Measurements from ENCODE around the gene ARMS2. TPM values are rescaled to one million over a fixed set of nuclear protein-coding genes. Genes with fewer than 3 reads are reported as not detected.

ARMS2 gene
- polyA plus RNA-seq, 1 of the 3 experiments (the other 2 are of a cell fraction), result not detected

GRCh38 chr10:122467701-122468100 lies 13.2 kb downstream of the ARMS2 start:
- ChIA-PET POLR2A (no interaction called here), CTCF (interaction anchor here (1.1 to 1.5 kb wide), 3 partner anchors 18 to 98 kb away, joined by 3 to 4 read pairs (median 4); no protein-coding TSS in a partner anchor)
- peaks cover 1 to 17% of the 10 kb centered on the region in 2 experiments; a peak in 3 of 4 replicates for H3K4me1 ChIP-seq (ENCODE audit: control insufficient read depth in 1 of 2, insufficient read depth in 2 of 2, low read depth in 1 of 2, low read length in 1 of 2)

DNA sequence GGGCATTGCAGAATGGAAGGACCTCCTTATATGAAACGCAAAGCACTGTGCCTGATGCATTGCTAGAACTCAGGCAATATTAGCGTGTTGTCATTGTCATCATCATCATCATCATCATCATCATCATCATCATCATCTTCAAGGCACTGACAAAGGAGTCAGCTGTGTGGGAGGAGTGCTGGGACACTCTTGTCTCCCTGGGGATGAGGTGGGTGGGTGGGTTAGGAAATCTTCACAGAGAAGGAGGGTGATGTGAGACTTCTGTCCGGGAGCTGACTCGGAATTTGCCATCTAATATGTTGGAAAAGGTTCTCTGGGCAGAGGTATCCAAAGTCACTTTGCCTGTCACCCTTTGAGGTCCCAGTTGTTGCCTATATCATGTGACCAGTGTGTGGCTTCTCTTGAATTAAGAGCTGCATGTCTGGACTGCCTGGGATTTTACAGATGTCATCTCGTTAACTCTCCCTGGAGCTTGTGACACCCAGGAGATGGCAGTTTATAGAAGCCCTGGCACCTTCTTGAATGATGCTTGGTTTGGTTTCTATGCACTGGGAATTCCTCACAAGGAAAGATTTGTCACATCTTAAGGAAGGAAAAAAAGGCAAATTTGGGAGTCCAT lies 14.0 kb downstream of the ARMS2 start:
- 95% methylated on average over 5 of the region's 5 CpGs for WGBS (ENCODE audit: low lambda C conversion rate)
- no peak for TF ChIP-seq EP300 (IDR thresholded peaks at IDR 0.05; ENCODE audit: borderline replicate concordance in 1 of 2, low read depth in 1 of 2, low read length in 1 of 2)
- no peak for TF ChIP-seq NRF1 (IDR thresholded peaks at IDR 0.05; ENCODE audit: low read depth, low read length)
- TF ChIP-seq ELF1 (IDR thresholded peaks at IDR 0.05), result no peak
- no peak for TF ChIP-seq RFX5 (IDR thresholded peaks at IDR 0.05; ENCODE audit: low read length)
- no peak for TF ChIP-seq JUND (IDR thresholded peaks at IDR 0.05)
- peaks cover 15% of the 10 kb centered on the region for H4K20me1 ChIP-seq (ENCODE audit: insufficient read depth)
- no peak for DNase-seq
- H3K4me3 ChIP-seq (ENCODE audit: low read depth in 2 of 2, low read length in 1 of 2), result no peak overlapping the region; a peak in 1 of 4 replicates
- POLR2A ChIA-PET, result no interaction called here
- H3K27me3 ChIP-seq (ENCODE audit: insufficient read depth), result no peaks in the 10 kb centered on the region
- H2AFZ ChIP-seq (ENCODE audit: low read depth), result no peak overlapping the region
- H3K36me3 ChIP-seq (replicated peaks in 1 of 2; ENCODE audit: control insufficient read depth in 1 of 2, insufficient read depth in 2 of 2, low read length in 1 of 2), result peaks cover 0 to 2% of the 10 kb centered on the region in 2 experiments
- peaks cover 32% of the 10 kb centered on the region for H3F3A ChIP-seq (replicated peaks; ENCODE audit: insufficient read depth)
- peaks cover 0 to 17% of the 10 kb centered on the region in 2 experiments; a peak in 2 of 4 replicates for H3K4me1 ChIP-seq (ENCODE audit: control insufficient read depth in 1 of 2, insufficient read depth in 2 of 2, low read depth in 1 of 2, low read length in 1 of 2)
- peaks cover 76% of the 10 kb centered on the region for H3K79me2 ChIP-seq (ENCODE audit: insufficient read depth)
- no peaks in the 10 kb centered on the region for H3K9me3 ChIP-seq
- H3K27ac ChIP-seq (ENCODE audit: low read depth in 2 of 2, low read length in 1 of 2), result peak overlapping the region in 1 of 2 experiments; percentile 95; a peak in 2 of 4 replicates
- H3K9me2 ChIP-seq, result no peaks in the 10 kb centered on the region
- peak overlapping the region; percentile 14; the same call in 1 of the 2 replicates for H3K9ac ChIP-seq
- H3K4me2 ChIP-seq, result peak overlapping the region; percentile 68
- CTCF ChIA-PET, result interaction anchor here (1.4 to 1.8 kb wide), 3 partner anchors 10 to 734 kb away, joined by 3 read pairs; no protein-coding TSS in a partner anchor

More at GRCh38 chr10:122467701-122468100, 13.2 kb downstream of the ARMS2 start:
- Histone ChIP-seq H3K36me3 (replicated peaks in 1 of 2; ENCODE audit: control insufficient read depth in 1 of 2, insufficient read depth in 2 of 2, low read length in 1 of 2) (peaks cover 0 to 2% of the 10 kb centered on the region in 2 experiments), H2AFZ (ENCODE audit: low read depth) (no peak overlapping the region), H3K9ac (no peak overlapping the region), H3K79me2 (ENCODE audit: insufficient read depth) (peaks cover 76% of the 10 kb centered on the region), H4K20me1 (ENCODE audit: insufficient read depth) (peaks cover 18% of the 10 kb centered on the region), H3K4me2 (no peak overlapping the region), H3K9me2 (no peaks in the 10 kb centered on the region), H3K27ac (ENCODE audit: low read depth in 2 of 2, low read length in 1 of 2) (peak overlapping the region in 1 of 2 experiments; percentile 95; a peak in 2 of 4 replicates), H3F3A (replicated peaks; ENCODE audit: insufficient read depth) (peaks cover 32% of the 10 kb centered on the region), H3K4me3 (ENCODE audit: low read depth in 2 of 2, low read length in 1 of 2) (no peak overlapping the region), H3K27me3 (ENCODE audit: insufficient read depth) (no peaks in the 10 kb centered on the region), H3K9me3 (no peaks in the 10 kb centered on the region)
- TF ChIP-seq RAD21 (IDR thresholded peaks at IDR 0.05; ENCODE audit: low read length), result no peak
- no peak for DNase-seq
- 83% methylated on average over 6 of the region's 6 CpGs for WGBS (ENCODE audit: low lambda C conversion rate)

GRCh38 chr10:122468926-122469781 lies 14.7 kb downstream of the ARMS2 start:
- Histone ChIP-seq H3K9me3 (no peaks in the 10 kb centered on the region), H2AFZ (ENCODE audit: low read depth) (no peak overlapping the region), H3K9me2 (no peaks in the 10 kb centered on the region), H4K20me1 (ENCODE audit: insufficient read depth) (peaks cover 7% of the 10 kb centered on the region), H3K4me3 (ENCODE audit: low read depth in 2 of 2, low read length in 1 of 2) (no peak overlapping the region; a peak in 1 of 4 replicates), H3K4me1 (ENCODE audit: control insufficient read depth in 1 of 2, insufficient read depth in 2 of 2, low read depth in 1 of 2, low read length in 1 of 2) (peaks cover 2 to 21% of the 10 kb centered on the region in 2 experiments; a peak in 3 of 4 replicates), H3K9ac (peak overlapping the region; percentile 32; the same call in 1 of the 2 replicates), H3K79me2 (ENCODE audit: insufficient read depth) (peaks cover 76% of the 10 kb centered on the region), H3K27ac (ENCODE audit: low read depth in 2 of 2, low read length in 1 of 2) (peak overlapping the region; percentile 43 to 95; a peak in 3 of 4 replicates), H3K36me3 (replicated peaks in 1 of 2; ENCODE audit: control insufficient read depth in 1 of 2, insufficient read depth in 2 of 2, low read length in 1 of 2) (peaks cover 0 to 2% of the 10 kb centered on the region in 2 experiments), H3K27me3 (ENCODE audit: insufficient read depth) (no peaks in the 10 kb centered on the region), H3K4me2 (peak overlapping the region; percentile 68), H3F3A (replicated peaks; ENCODE audit: insufficient read depth) (peaks cover 32% of the 10 kb centered on the region)
- ChIA-PET POLR2A (interaction anchor here (0.6 kb wide), 1 partner anchor 18 kb away, joined by 4 read pairs; no protein-coding TSS in a partner anchor), CTCF (interaction anchor here (0.6 to 1.8 kb wide), 4 partner anchors 10 to 735 kb away, joined by 3 to 5 read pairs (median 3); no protein-coding TSS in a partner anchor)
- 7% methylated on average over 11 of the region's 11 CpGs for WGBS (ENCODE audit: low lambda C conversion rate)
- no peak for DNase-seq
- TF ChIP-seq MXI1 (IDR thresholded peaks at IDR 0.05; ENCODE audit: low read depth, low read length) (no peak), FOXM1 (IDR thresholded peaks at IDR 0.05; ENCODE audit: low read depth) (peak; percentile 62), EP300 (IDR thresholded peaks at IDR 0.05; ENCODE audit: borderline replicate concordance in 1 of 2, low read depth in 1 of 2, low read length in 1 of 2) (peak; percentile 25 to 88; a peak in 3 of 4 replicates), TAF1 (IDR thresholded peaks at IDR 0.05; ENCODE audit: borderline replicate concordance, low read depth, low read length) (no peak), SIN3A (IDR thresholded peaks at IDR 0.05; ENCODE audit: borderline replicate concordance, low read depth, low read length) (0 out of 2 replicates have a peak, but pooled peaks have one; percentile 56), FOSL2 (IDR thresholded peaks at IDR 0.05; ENCODE audit: borderline replicate concordance, low read depth) (peak; percentile 97), REST (IDR thresholded peaks at IDR 0.05; ENCODE audit: low read depth, low read length) (0 out of 2 replicates have a peak, but pooled peaks have one; percentile 49), JUND (IDR thresholded peaks at IDR 0.05) (peak; percentile 95), YY1 (IDR thresholded peaks at IDR 0.05; ENCODE audit: low read depth) (peak; percentile 42; the same call in 1 of the 2 replicates)
- TF ChIP-seq, protein P1, sequence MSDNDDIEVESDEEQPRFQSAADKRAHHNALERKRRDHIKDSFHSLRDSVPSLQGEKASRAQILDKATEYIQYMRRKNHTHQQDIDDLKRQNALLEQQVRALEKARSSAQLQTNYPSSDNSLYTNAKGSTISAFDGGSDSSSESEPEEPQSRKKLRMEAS (IDR thresholded peaks at IDR 0.05; ENCODE audit: low read depth), result peak; percentile 70
